Measurements from ENCODE around the gene BGLAP. TPM values are rescaled to one million over a fixed set of nuclear protein-coding genes. Genes with fewer than 3 reads are reported as not detected.

The BGLAP gene
- total RNA-seq, 2 experiments from 2014 or later, result 3.3 to 4.8 TPM

DNA sequence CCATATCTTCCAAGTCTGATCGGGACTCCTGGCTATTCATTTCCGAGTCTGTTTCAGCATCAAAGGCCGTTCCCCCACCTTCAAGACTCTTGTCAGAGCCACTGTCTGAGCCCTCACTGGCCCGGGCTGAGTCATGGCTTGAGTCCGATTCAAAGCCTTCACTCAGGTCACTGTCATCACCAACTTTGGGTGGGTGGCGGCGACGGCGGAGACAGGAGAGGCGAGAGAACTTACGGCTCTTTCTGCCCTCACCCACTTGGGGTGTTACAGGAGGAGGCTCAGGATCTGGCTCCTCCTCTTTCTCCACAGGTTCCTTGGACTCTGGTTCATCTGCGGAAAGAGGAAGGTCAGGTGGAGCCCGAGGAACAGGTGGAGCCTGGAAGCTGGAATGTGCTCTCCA lies 24.1 kb downstream of the BGLAP start:
- H3K4me1 Mint-ChIP-seq, result peaks cover 1% of the 10 kb centered on the region
- H3K36me3 Mint-ChIP-seq, result peaks cover 40% of the 10 kb centered on the region
- H3K9me3 Mint-ChIP-seq, result no peaks in the 10 kb centered on the region
- ATAC-seq (ENCODE audit: low read depth) (no peak), DNase-seq (no peak)
- no peak overlapping the region for H3K4me3 Mint-ChIP-seq
- H3K27ac Mint-ChIP-seq, result no peak overlapping the region
- H3K27me3 Mint-ChIP-seq, result no peaks in the 10 kb centered on the region
- POLR2A ChIA-PET, result no interaction called here

DNA sequence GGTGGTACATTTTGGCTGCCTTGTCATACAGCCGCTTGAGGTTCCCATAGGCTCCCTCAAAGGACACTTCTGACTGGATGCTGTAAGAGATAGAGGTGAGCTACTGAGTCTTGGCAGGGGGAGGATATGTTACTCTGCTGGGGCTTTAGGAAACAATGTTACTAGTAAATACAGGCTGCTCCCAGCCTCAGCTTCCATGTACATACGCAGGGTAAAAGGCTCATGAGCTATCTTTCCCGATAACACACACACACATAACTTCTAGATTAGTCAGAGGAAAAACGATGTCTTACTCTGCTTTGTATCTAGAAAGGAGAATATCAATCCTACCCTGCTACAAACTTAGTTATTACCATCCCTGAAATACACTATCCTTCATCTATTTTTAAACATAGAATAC lies 26.4 kb downstream of the BGLAP start:
- no peak for ATAC-seq (ENCODE audit: low read depth)
- H3K27me3 Mint-ChIP-seq, result no peaks in the 10 kb centered on the region
- POLR2A ChIA-PET, result interaction anchor here (1.2 kb wide), 1 partner anchor 14 kb away, joined by 3 read pairs; the partner anchor contains the start of gene SMG5

DNA sequence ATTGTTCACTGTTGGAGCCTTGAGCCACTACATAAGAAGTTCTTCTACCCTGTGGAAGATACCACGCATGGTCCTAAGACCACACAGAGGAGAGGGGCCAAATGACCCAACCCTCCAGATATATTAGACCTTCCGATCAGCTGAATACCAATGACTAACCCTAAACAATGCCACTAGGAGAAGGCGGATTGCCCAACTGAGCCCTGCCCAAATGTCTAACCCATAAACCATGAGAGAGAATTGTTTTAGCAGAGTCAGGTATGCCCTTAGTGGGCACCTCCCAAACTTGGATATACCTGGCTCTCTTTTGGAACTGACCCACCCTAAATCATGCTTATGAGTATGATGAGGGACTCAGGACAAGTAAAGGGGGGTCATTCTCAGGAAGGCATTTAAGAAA lies 28.3 kb downstream of the BGLAP start:
- ATAC-seq (ENCODE audit: low read depth), result no peak
- peaks cover 3% of the 10 kb centered on the region for H3K4me1 Mint-ChIP-seq
- H3K4me3 Mint-ChIP-seq, result no peak overlapping the region
- H3K27me3 Mint-ChIP-seq, result no peaks in the 10 kb centered on the region
- H3K9me3 Mint-ChIP-seq, result no peaks in the 10 kb centered on the region
- peaks cover 49% of the 10 kb centered on the region for H3K36me3 Mint-ChIP-seq
- no peak overlapping the region for H3K27ac Mint-ChIP-seq
- no peak for DNase-seq
- POLR2A ChIA-PET, result interaction anchor here (3.9 kb wide), 1 partner anchor 12 kb away, joined by 24 read pairs; the partner anchor contains the start of genes SMG5 and TMEM79

More for the DNA sequence above, 26.4 kb downstream of the BGLAP start:
- Mint-ChIP-seq H3K9me3 (no peaks in the 10 kb centered on the region), H3K4me3 (no peak overlapping the region), H3K36me3 (peaks cover 51% of the 10 kb centered on the region), H3K27ac (no peak overlapping the region), H3K4me1 (peaks cover 1% of the 10 kb centered on the region)
- DNase-seq, result no peak

DNA sequence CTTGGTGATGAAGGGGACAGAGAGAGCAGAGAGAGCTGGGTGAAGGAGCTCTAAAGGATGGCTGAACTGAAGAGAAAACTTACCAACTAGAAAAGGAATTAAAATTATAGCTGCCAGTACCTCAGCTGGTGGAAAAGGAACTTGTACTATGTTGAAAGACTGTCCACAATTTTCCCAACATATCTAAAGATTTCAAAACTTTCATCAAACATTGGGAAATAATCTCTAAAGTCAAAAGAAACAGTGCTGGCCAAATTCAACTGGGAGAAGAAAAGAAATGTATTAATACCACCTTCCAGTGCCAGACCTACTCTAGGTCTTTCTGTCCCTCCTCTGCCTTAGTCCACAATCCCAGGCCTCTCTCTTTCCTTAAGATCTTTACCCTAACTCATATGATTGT lies 34.5 kb downstream of the BGLAP start:
- ATAC-seq (ENCODE audit: low read depth) (no peak), DNase-seq (no peak)
- Mint-ChIP-seq H3K36me3 (peaks cover 36% of the 10 kb centered on the region), H3K9me3 (no peaks in the 10 kb centered on the region), H3K27ac (no peak overlapping the region), H3K27me3 (no peaks in the 10 kb centered on the region), H3K4me3 (no peak overlapping the region), H3K4me1 (peaks cover 20% of the 10 kb centered on the region)
- POLR2A ChIA-PET, result interaction anchor here (1.0 kb wide), 1 partner anchor 129 kb away, joined by 3 read pairs; no protein-coding TSS in a partner anchor

DNA sequence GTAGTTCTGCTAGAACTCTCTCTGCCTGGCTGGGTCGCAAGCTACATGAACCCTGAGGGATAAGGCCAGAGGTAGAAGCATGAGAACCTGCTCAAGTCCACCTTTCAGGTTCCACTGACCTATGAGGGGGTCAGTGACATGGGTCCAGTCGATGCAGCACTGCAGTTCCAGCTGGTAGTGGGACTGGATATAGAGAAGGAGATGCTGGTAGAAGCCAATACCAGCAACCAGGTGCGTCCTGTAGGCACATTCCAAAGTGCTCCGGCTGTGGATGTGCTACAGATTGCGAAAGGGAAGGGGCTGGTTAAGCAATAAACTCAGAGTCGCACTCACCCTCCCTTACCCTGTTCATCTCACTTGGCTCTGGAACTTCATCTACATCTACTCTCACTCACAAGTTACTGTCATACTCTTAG lies 35.0 kb downstream of the BGLAP start:
- POLR2A ChIA-PET, result interaction anchor here (1.0 kb wide), 1 partner anchor 130 kb away, joined by 3 read pairs; no protein-coding TSS in a partner anchor
- ATAC-seq (ENCODE audit: low read depth) (no peak), DNase-seq (no peak)
- H3K27ac Mint-ChIP-seq, result no peak overlapping the region
- peaks cover 32% of the 10 kb centered on the region for H3K36me3 Mint-ChIP-seq
- peaks cover 22% of the 10 kb centered on the region for H3K4me1 Mint-ChIP-seq
- no peaks in the 10 kb centered on the region for H3K27me3 Mint-ChIP-seq
- H3K9me3 Mint-ChIP-seq, result no peaks in the 10 kb centered on the region
- no peak overlapping the region for H3K4me3 Mint-ChIP-seq

DNA sequence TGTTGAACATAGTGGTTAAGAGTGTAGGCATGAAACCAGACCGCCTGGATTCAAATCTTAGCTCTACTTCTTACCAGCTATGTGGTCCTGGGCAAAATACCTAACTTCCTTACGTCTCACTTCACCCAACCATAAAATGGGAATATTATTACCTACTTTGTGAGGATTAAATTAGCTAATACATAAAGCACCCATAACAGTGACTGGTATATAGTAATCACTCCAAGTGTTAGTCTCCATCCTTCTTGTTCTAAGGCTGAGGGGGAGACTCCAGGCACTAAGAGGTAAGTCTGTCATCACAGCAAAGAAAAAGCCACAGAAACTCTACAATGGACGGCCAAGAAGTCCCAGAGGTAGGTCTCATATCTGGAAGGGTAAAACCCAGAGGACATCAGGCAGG lies 37.9 kb downstream of the BGLAP start:
- ATAC-seq (ENCODE audit: low read depth) (no peak), DNase-seq (no peak)
- Mint-ChIP-seq H3K27ac (no peak overlapping the region), H3K9me3 (no peaks in the 10 kb centered on the region), H3K27me3 (no peaks in the 10 kb centered on the region), H3K4me1 (peaks cover 29% of the 10 kb centered on the region), H3K4me3 (peak overlapping the region; percentile 2), H3K36me3 (peaks cover 16% of the 10 kb centered on the region)
- POLR2A ChIA-PET, result interaction anchor here (1.4 kb wide), 1 partner anchor 34 kb away, joined by 4 read pairs; no protein-coding TSS in a partner anchor

DNA sequence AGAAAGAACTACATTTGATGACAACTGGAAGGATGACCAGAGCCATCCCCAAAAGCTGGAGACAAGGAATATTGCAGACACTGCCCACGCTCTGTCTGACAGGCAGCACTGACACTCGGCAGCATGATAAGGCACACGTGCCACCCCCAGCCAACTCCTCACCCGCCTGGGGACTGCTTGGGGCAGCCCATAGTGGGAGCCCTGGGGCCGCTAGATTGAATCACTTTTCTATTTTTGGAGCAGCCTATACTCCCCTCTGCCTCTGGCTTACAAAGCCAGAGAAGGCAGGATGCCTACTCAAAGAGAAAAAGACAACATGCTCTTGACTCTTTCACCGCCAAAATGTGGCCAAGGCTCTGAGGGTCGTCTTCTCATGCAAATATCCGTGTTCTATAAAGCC lies 39.3 kb downstream of the BGLAP start:
- Mint-ChIP-seq H3K27me3 (no peaks in the 10 kb centered on the region), H3K36me3 (peaks cover 17% of the 10 kb centered on the region), H3K9me3 (no peaks in the 10 kb centered on the region), H3K27ac (peak overlapping the region; percentile 95), H3K4me1 (peaks cover 29% of the 10 kb centered on the region), H3K4me3 (peak overlapping the region; percentile 94)
- DNase-seq, result peak; percentile 49
- POLR2A ChIA-PET, result interaction anchor here (0.5 to 4.2 kb wide), 7 partner anchors 9 to 134 kb away, joined by 3 to 24 read pairs (median 8); partner anchors contain the start of genes PMF1 and SEMA4A
- ATAC-seq (ENCODE audit: low read depth), result peak; percentile 31

DNA sequence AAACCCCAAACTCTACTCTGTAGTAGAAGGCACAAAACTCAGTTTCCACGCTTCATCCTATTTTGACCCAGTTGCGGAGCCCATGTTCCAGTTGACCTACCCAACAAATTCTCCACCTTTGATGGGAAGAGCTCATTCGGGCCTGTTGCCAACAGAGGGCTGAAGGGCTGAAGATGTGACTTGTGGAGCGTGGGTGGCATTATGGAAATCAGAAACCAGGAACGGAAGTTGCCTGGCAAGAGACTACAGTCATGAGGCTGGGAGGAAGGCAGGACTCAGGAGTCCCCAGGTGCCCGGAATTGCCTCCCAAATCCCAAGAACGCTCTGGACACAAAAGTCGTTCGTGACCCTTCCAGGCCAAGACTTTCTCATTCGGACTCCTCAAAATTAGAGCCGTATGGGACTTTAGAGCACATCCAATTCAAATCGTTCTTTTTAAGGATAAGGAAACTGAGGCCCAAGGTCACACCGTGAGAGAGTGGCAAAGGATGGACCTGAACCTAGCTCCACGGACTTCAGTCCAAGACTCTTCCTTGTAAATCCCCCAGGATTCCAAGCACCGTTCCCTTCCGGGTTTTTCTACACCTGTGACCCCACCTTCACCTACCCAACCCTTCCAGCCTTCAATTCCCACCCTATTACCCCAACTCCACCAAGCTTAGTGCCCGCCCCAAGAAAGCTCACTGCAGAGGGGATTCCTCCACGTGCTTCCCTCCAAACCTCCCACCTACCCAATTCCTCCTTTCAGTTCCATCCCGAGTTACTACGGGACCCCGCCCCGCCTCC lies 39.9 kb downstream of the BGLAP start:
- Mint-ChIP-seq H3K36me3 (peaks cover 16% of the 10 kb centered on the region), H3K27ac (peak overlapping the region; percentile 95), H3K4me1 (peaks cover 29% of the 10 kb centered on the region), H3K27me3 (no peaks in the 10 kb centered on the region), H3K4me3 (peak overlapping the region; percentile 94), H3K9me3 (no peaks in the 10 kb centered on the region)
- DNase-seq, result no peak
- no peak for ATAC-seq (ENCODE audit: low read depth)
- POLR2A ChIA-PET, result interaction anchor here (0.5 to 4.2 kb wide), 27 partner anchors 9 to 448 kb away, joined by 3 to 24 read pairs (median 4); partner anchors contain the start of genes GLMP, KHDC4, PMF1 and SEMA4A

DNA sequence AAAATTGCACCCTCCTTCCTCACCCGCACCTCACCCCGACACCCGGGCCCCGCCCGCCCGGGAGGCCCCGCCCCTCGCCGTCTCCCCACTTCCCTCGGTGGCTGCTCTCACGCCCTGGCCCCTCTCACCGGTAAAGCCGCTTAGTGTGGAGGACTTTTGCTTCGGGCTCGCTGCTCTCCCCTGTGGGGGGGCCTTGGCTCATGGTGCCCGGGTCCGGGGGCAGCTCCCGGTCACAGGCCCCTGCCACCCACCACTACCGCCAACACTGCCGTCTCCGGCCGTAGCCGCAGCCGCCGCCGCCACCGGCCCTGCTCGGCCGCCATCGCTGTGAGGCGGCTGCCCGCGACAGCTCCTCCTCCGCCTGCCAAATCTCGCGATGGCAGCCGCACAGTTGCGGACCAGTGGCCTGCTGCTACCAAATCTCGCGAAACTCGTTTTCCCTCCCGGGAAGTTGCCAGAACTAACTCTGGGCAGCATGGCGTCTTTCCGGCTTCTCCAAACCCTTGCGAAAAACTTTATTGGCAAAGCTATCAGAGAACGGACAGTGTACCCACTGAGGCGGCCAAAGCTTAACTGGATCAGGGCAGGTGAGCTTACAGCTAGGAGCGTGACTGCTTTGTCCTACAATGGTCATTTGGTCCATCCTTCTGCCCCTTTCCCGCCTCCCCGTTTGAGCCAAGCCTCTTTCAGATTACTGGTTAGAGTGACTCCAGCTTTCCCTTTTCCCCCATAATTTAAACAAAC lies 40.7 kb downstream of the BGLAP start, which contains the start of gene SMG5:
SMG5 (minus strand) TSS at position 347 of the 744 bp plus-strand sequence; CDS start at position 202, 145 bp downstream.
- H3K27me3 Mint-ChIP-seq, result no peaks in the 10 kb centered on the region
- POLR2A ChIA-PET, result interaction anchor here (0.6 to 4.2 kb wide), 26 partner anchors 8 to 447 kb away, joined by 3 to 24 read pairs (median 4); partner anchors contain the start of genes GLMP, KHDC4, PMF1 and SEMA4A
- H3K4me1 Mint-ChIP-seq, result peaks cover 27% of the 10 kb centered on the region
- H3K4me3 Mint-ChIP-seq, result peak within 1 kb of the TSS; percentile 94
- H3K27ac Mint-ChIP-seq, result peak within 1 kb of the TSS; percentile 95
- DNase-seq (peak; percentile 95), ATAC-seq (ENCODE audit: low read depth) (peak; percentile 91)
- no peaks in the 10 kb centered on the region for H3K9me3 Mint-ChIP-seq
- H3K36me3 Mint-ChIP-seq, result peaks cover 12% of the 10 kb centered on the region

DNA sequence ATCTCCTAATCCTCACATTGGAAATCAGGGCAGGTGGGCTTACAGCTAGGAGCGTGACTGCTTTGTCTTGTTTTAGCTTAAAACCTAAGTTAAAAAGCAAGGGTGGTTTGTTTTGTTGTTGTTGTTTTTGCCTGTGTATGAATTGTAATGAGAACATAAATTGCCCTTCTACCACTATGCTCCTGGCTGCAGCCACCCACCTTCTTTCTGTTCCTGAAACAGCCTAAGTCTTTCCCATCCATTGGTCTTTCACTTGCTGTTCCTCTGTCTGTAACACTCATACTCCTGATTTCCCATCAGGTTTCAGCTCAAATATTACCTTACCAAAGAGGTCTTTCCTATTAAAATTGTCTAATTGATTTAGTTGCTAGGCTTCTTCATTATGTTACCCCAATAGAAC lies 41.5 kb downstream of the BGLAP start:
- DNase-seq, result no peak
- no peaks in the 10 kb centered on the region for H3K27me3 Mint-ChIP-seq

DNA sequence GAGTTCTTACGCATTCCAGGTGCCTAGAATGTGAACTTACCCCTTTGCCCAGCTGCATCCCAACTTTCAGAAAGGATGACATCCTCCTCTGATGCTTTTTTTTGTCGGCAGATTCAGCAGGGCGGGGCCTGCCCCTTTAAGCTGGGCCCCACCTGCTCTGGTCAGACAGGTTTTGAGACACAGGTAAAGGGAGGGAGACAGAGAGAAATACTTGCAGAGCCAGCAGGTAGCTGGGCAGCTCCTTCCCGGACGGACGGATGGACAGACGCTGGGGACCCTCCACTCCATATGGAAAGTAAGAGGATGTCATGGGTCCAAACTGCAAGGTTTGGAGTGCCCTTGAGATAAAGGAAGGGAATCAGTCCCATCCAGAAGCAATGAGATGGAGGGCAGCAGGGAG lies 42.1 kb downstream of the BGLAP start, which contains the start of gene TMEM79:
TMEM79 (plus strand) TSS at position 214 of the 400 bp plus-strand sequence. CDS start 902 bp downstream, outside the sequence.
- DNase-seq, result no peak
- no peak for ATAC-seq (ENCODE audit: low read depth)
- Mint-ChIP-seq H3K27ac (peak within 1 kb of the TSS; percentile 95), H3K4me3 (peak within 1 kb of the TSS; percentile 94), H3K4me1 (peaks cover 27% of the 10 kb centered on the region), H3K36me3 (peaks cover 9% of the 10 kb centered on the region), H3K27me3 (no peaks in the 10 kb centered on the region), H3K9me3 (no peaks in the 10 kb centered on the region)
- POLR2A ChIA-PET, result interaction anchor here (1.1 to 4.2 kb wide), 4 partner anchors 10 to 71 kb away, joined by 3 to 24 read pairs (median 20); partner anchors contain the start of genes GLMP and PMF1

More for the DNA sequence above, 41.5 kb downstream of the BGLAP start:
- peaks cover 6% of the 10 kb centered on the region for H3K36me3 Mint-ChIP-seq
- peak overlapping the region; percentile 95 for H3K27ac Mint-ChIP-seq
- no peak for ATAC-seq (ENCODE audit: low read depth)
- no peaks in the 10 kb centered on the region for H3K9me3 Mint-ChIP-seq
- POLR2A ChIA-PET, result interaction anchor here (1.1 to 4.2 kb wide), 14 partner anchors 11 to 136 kb away, joined by 3 to 24 read pairs (median 7); partner anchors contain the start of genes GLMP, PMF1 and SLC25A44
- peaks cover 27% of the 10 kb centered on the region for H3K4me1 Mint-ChIP-seq
- peak overlapping the region; percentile 94 for H3K4me3 Mint-ChIP-seq

DNA sequence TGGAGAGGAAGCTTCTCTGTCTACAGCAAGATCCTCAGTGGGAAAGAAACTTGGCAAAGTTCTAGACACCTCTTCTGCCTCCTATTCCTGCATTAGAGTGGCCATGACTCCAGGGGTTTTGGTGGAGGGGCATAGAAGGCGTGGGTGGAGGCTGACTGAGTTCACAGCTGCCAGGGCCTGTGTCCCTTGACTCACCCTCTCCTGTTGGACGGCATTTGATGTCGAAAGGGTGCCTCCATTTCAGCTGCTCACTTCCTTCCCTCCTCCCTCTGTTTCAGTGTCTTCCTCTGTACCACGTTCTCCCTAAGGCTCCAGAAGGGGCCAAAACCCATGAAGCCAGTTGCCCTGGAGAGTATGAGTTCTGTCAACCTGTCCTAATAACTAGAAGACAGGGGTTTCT lies 42.8 kb downstream of the BGLAP start:
- H3K36me3 Mint-ChIP-seq, result peaks cover 9% of the 10 kb centered on the region
- POLR2A ChIA-PET, result no interaction called here
- no peaks in the 10 kb centered on the region for H3K9me3 Mint-ChIP-seq
- no peak for DNase-seq
- H3K4me1 Mint-ChIP-seq, result peaks cover 27% of the 10 kb centered on the region
- no peaks in the 10 kb centered on the region for H3K27me3 Mint-ChIP-seq
- no peak overlapping the region for H3K4me3 Mint-ChIP-seq
- no peak for ATAC-seq (ENCODE audit: low read depth)
- H3K27ac Mint-ChIP-seq, result no peak overlapping the region

DNA sequence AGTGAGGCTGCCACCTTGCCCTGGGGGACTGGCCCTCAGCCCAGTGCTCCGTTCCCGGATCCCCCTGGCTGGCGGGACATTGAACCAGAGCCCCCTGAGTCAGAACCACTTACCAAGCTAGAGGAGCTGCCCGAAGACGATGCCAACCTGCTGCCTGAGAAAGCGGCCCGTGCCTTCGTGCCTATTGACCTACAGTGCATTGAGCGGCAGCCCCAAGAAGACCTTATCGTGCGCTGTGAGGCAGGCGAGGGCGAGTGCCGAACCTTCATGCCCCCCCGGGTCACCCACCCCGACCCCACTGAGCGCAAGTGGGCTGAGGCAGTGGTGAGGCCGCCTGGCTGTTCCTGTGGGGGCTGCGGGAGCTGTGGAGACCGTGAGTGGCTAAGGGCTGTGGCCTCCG lies 43.5 kb downstream of the BGLAP start:
- peaks cover 9% of the 10 kb centered on the region for H3K36me3 Mint-ChIP-seq
- no peak overlapping the region for H3K4me3 Mint-ChIP-seq
- H3K27ac Mint-ChIP-seq, result no peak overlapping the region
- no peak for ATAC-seq (ENCODE audit: low read depth)
- H3K9me3 Mint-ChIP-seq, result no peaks in the 10 kb centered on the region
- DNase-seq, result no peak
- H3K4me1 Mint-ChIP-seq, result peaks cover 21% of the 10 kb centered on the region
- POLR2A ChIA-PET, result no interaction called here
- no peaks in the 10 kb centered on the region for H3K27me3 Mint-ChIP-seq

All from activated naive CD8-positive, alpha-beta T cell treated with anti-CD3 and anti-CD28 coated beads, Interleukin-2, amount 10 ng/mL, durations not matched to agents 7 days and 5 days (primary cell).